GM13976 (cell line): ENCODE results near the gene LARP4.

Experiments
- DNase-seq: peaks from one replicate; pipeline ENCODE4 v3.0.0; 2012; ENCODE audit warnings: low spot score
- in situ Hi-C: fragments of 300-500 bp; cut with MboI; formaldehyde crosslinking; loops from one replicate; pipeline ENCODE4 v1.12.0; 2022; ENCODE audit warnings: low sequenced_read_pairs, mixed read lengths, inconsistent platforms; ENCODE audit not compliant: unreplicated experiment
- TF ChIP-seq, protein P1 (sequence below): IDR thresholded peaks from 2 replicates; pipeline ENCODE4 v1.5.1; 2012; ENCODE audit warnings: borderline replicate concordance, mild to moderate bottlenecking; ENCODE audit not compliant: insufficient read depth; ENCODE audit errors: extremely low read depth, missing control alignments, control extremely low read depth

Gene LARP4

DNA sequence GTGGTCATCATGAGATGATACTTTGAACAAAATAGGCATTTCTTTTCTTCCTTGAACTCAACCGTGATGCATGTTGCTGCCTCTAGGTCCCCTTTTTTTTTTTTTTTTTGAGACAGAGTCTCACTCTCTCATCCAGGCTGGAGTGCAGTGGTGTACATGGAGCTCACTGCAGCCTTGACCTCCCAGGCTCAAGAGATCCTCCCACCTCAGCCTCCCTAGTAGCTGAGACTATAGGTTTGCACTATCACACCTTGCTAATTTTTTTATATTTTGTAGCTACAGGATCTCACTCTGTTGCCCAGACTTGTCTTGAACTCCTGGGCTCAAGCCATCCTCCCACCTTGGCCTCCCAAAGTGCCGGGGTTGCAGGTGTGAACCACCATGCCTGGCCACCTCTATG lies 124.7 kb downstream of the LARP4 start:
- no peak for DNase-seq
- TF ChIP-seq, protein P1, sequence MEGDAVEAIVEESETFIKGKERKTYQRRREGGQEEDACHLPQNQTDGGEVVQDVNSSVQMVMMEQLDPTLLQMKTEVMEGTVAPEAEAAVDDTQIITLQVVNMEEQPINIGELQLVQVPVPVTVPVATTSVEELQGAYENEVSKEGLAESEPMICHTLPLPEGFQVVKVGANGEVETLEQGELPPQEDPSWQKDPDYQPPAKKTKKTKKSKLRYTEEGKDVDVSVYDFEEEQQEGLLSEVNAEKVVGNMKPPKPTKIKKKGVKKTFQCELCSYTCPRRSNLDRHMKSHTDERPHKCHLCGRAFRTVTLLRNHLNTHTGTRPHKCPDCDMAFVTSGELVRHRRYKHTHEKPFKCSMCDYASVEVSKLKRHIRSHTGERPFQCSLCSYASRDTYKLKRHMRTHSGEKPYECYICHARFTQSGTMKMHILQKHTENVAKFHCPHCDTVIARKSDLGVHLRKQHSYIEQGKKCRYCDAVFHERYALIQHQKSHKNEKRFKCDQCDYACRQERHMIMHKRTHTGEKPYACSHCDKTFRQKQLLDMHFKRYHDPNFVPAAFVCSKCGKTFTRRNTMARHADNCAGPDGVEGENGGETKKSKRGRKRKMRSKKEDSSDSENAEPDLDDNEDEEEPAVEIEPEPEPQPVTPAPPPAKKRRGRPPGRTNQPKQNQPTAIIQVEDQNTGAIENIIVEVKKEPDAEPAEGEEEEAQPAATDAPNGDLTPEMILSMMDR, result no peak
- in situ Hi-C loops, result no loop called here

DNA sequence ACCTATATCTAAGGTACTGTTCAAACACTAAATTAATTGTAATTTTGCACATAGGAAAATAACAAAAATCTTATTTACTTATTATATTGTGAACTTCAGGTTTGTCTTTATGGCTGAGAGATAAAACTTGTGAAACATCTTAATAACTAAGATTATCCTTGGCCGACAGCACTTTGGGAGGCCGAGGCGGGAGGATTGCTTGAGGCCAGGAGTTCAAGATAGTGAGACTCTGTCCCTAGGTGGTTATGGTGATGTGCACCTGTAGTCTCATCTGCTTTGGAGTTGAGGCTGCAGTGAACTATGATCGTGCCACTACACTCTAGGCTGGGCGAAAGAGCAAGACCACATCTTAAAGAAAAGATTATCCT lies 126.7 kb downstream of the LARP4 start:
- TF ChIP-seq, protein P1, result no peak
- in situ Hi-C loops, result no loop called here
- DNase-seq, result no peak

DNA sequence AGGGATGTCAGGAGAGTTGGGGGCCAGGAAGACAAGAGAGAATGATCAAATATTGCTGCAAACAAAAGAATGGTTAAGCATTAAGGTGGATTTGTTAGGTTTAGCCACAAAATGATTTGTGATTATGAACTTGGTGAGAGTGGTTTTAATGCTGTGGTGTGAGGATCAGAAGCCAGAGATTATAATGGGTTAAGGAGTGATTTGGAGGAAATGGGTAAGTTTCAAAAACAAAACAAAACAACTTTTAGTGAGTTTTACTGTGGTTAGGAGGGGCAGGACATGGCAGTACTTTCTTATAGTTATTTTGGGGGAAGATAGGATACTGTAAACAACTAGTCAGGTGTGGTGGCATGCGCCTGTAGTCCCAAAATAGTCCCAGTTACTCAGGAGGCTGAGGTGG lies 128.1 kb downstream of the LARP4 start:
- TF ChIP-seq, protein P1, result no peak
- DNase-seq, result no peak
- in situ Hi-C loops, result no loop called here

DNA sequence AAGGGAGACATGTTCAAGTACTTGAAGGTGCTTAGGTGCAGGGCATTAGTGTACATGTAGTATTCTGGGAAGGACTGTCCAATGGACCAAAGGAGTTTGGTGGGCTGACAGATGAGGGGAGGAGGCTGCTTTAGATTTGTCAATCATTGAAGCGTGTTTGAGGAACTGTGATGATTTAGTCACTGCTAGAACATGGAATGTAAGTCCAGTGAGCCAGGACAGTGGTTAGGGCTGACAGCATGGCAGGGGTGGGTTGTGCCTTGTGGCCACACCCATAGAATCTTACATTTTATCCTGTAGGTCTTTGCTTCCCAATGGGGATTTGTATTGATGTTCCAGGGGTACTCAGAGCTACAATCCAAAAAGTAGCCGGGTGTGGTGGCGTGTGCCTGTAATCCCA lies 128.7 kb downstream of the LARP4 start:
- in situ Hi-C loops, result no loop called here
- DNase-seq, result no peak
- TF ChIP-seq, protein P1, result no peak
